Endothelial cell of coronary artery (primary cell): ENCODE measurements around the gene MFF. TPM values are rescaled to one million over a fixed set of nuclear protein-coding genes. Genes with fewer than 3 reads are reported as not detected.

Experiments
- total RNA-seq: library from RNA; depleted of rRNA; stranded (reverse); fragments of >200 nt; gene quantifications from 2 replicates; pipeline ENCODE4 v1.2.3, GENCODE V29; 2014

MFF gene, protein sequence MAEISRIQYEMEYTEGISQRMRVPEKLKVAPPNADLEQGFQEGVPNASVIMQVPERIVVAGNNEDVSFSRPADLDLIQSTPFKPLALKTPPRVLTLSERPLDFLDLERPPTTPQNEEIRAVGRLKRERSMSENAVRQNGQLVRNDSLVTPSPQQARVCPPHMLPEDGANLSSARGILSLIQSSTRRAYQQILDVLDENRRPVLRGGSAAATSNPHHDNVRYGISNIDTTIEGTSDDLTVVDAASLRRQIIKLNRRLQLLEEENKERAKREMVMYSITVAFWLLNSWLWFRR
- total RNA-seq = 44.8 and 54.8 TPM in 2 replicates

DNA sequence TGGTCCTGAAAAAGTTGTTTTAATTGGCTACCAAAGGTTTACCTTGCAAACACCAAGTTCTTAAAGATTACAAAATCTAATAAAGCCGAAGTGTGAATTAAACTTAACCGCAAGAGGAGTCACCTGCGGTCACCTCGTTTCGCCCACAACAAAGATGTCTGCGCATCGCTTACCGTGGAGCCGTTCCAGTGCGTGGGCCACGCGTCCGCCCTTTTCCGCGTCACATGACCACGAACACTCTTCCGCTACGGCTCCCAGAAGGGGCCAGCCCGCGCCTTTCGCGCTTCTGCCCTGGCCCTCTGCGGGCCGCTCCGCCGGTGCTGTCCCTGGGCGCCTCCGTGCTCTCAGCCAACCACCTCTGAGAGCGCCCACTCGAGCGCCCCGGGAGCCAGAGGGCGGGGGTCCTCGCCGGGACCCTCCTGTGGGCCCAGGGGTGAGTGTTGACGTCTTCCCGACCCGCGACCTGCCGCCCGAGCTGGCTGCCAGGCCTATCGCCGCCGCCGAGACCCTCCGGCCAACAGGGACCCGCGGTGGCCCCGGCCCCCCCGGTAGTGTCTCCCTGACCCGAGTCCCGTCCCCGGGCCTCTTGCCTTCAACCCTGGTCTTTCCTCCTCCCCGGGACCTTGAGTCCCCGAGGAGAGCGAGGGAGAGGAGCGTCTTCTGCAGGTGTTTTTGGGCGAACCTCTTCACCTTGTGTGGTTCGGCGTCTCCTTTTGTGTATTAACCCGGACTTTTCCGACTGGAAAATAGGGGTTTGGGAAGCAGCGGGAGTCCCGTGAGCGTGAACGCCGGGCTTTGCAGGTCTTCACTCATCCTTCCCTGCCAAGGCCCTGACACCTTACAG lies at the start of gene MFF:
TSS of gene MFF (plus strand) at position 257 of the 844 bp plus-strand sequence. CDS start 5,415 bp downstream, outside the sequence.

DNA sequence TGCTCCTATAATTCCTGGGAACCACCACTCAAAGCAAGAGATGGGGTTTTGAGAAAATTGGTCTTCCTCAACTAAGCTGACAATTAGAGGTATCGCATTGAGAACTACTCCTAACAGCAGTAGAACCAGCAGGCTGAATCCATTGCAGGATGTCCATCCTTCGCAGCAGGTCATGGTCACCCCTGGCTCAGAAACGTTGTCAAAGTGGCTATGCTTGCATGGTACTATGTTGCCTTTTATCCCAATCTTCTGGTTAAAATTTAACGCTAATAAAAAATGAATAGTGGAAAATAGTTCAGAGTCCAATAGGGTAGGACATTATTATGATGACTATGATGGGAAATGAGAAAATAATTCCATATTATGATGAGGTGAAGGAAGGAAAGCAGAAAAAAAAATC lies 54.0 kb downstream of the MFF start, which contains the start of gene TM4SF20:
TSS of gene TM4SF20 (minus strand) at position 212 of the 400 bp plus-strand sequence. CDS start at position 174, 38 bp downstream.

DNA sequence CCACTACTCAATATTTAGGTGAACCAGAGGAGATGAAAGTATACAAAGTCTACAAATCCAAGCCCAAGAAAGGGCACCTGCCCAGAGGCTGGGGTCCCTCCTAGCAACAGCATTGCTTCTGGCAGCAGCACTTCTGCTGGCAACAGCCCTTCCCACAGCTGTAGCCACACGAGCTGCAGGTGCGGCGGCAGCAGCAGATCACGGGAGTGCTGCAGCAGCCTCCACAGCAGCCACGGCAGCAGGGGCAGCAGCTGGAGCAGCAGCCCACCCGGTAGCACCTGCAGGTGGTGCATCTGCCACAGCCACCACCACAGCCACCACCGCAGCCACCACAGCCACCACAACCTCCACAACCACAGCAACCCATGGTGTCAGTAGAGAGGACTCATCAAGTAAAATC lies 62.5 kb downstream of the MFF start, which contains the start of gene SCYGR1:
TSS of gene SCYGR1 (minus strand) at position 367 of the 400 bp plus-strand sequence. CDS start at position 367, 0 bp downstream.

Other genes with a start within 250 kb of the MFF start
- gene COL4A4, start 161.0 kb upstream of the MFF start, total RNA-seq = 0.09 and 1.3 TPM in 2 replicates
- gene COL4A3, start 160.6 kb upstream of the MFF start, total RNA-seq = 0.19 TPM in 1 of 2 replicates, not detected in the other
- gene TM4SF20, start 54.1 kb downstream of the MFF start, total RNA-seq = not detected in 2 replicates
- not detected in 2 replicates for gene SCYGR1, start 62.7 kb downstream of the MFF start, total RNA-seq
- gene AGFG1, start 146.9 kb downstream of the MFF start, total RNA-seq = 43.5 and 45.1 TPM in 2 replicates